Transverse colon (tissue), 4 donors: ENCODE data around the gene SAP30BP. TPM values are rescaled to one million over a fixed set of nuclear protein-coding genes. Genes with fewer than 3 reads are reported as not detected.

ENCODE experiments used
- DNase-seq: peaks from one replicate; pipeline ENCODE4 v3.0.0-alpha.2; 2019
- H3K27ac ChIP-seq, 4 donors: fragments of 200-600 bp; sonication (generic); 2 replicates each; pipeline ENCODE4 v1.5.1; 2016 to 2018; ENCODE audit warnings: inconsistent platforms in 4 of 4
- H3K27me3 ChIP-seq: fragments of 200-600 bp; sonication (generic); 2 replicates; pipeline ENCODE4 v1.5.1; 2017; ENCODE audit warnings: inconsistent platforms
- H3K36me3 ChIP-seq, 4 donors: fragments of 200-600 bp; sonication (generic); 2 replicates each; pipeline ENCODE4 v1.5.1; 2017 to 2019; ENCODE audit warnings: inconsistent platforms in 4 of 4
- H3K4me1 ChIP-seq, 4 donors: fragments of 200-600 bp; sonication (generic); 2 replicates each; pipeline ENCODE4 v1.5.1; 2017 to 2020; ENCODE audit warnings: inconsistent platforms in 4 of 4
- H3K4me3 ChIP-seq, 4 donors: fragments of 200-600 bp; sonication (generic); 1 replicate in 1 of 4; 2 replicates in 3 of 4; pipeline versions ENCODE4 v1.5.1 to v1.6.1; 2017 to 2019; ENCODE audit warnings: inconsistent platforms in 4 of 4
- H3K9me3 ChIP-seq, 2 donors: fragments of 200-600 bp; sonication (generic); 2 replicates each; pipeline ENCODE4 v1.5.1; 2017 to 2019; ENCODE audit warnings: inconsistent platforms in 2 of 2
- EP300 ChIP-seq: sonication (generic); formaldehyde crosslinking; IDR thresholded peaks from one replicate; pipeline ENCODE4 v1.6.1; 2017; ENCODE audit warnings: antibody characterized with exemption, low read depth
- POLR2A ChIP-seq: fragments of 450-650 bp; IDR thresholded peaks from one replicate; pipeline ENCODE4 v1.6.1; 2016; ENCODE audit warnings: antibody characterized with exemption, mild to moderate bottlenecking, moderate library complexity
- POLR2AphosphoS5 ChIP-seq, 3 donors: sonication (generic); formaldehyde crosslinking; IDR thresholded peaks; one replicate each; pipeline ENCODE4 v1.6.1; 2016; ENCODE audit warnings: antibody characterized with exemption in 3 of 3
- WGBS, 2 donors: methylation state at CpG; one replicate each; pipeline ENCODE4 v1.1.5; 2018; ENCODE audit warnings: low coverage in 1 of 2; 5-methylcytosine and 5-hydroxymethylcytosine counted together
- in situ Hi-C, 4 donors: fragments of 200-750 bp; cut with MboI; loops; one replicate each; pipeline versions ENCODE4 v1.15.0 to v1.15.1; 2017; ENCODE audit warnings: low sequenced_read_pairs in 3 of 4, low pct_ligation_motif_present in 1 of 4, low pct_unique_long_range_greater_than_20kb in 1 of 4
- intact Hi-C: fragments of 100-400 bp; cut with DNase I; formaldehyde crosslinking; loops from one replicate; pipeline ENCODE4 v1.15.1; 2023; ENCODE audit warnings: low total_unique reads
- total RNA-seq, 4 donors: library from RNA; depleted of rRNA; stranded (reverse); fragments of >200 nt; gene quantifications; one replicate each; pipeline ENCODE4 v1.1.0, GENCODE V29; 2016
- TF ChIP-seq, protein P1 (sequence below), 5 experiments: fragments of 200-600 bp in 3 of 5; fragments of 450-650 bp in 2 of 5; sonication (generic) in 3 of 5; IDR thresholded peaks; 1 replicate in 2 of 5; 2 replicates in 3 of 5; pipeline ENCODE4 v1.5.1; 2016 to 2017; ENCODE audit warnings: antibody characterized with exemption in 5 of 5, inconsistent platforms in 3 of 5, mild to moderate bottlenecking in 2 of 5, moderate library complexity in 1 of 5

The SAP30BP gene
- total RNA-seq, 4 donors from 2014 or later, result 49.0 to 83.8 (median 71.4) TPM

DNA sequence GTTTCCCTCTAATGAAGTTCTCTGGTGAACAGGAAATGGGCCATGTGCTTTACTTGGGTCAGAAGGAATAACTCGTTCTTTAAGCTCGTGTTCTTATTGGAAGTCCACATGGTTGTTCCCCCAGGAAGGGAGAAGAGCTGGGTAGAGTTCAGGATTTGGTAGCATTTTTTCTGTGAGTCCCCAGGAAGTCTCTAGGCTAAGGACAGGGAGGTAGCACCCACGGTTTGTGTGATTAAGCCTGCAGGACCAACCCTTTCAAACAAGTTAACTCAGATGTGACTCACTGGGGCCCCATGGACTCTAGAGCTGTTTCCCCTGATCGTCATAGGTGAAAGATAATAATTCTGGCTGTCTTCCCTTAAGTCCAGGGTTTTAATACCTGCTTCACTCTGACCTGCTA is 16.4 kb downstream of the SAP30BP start:
- peak overlapping the region; percentile 1 to 54 (median 42) for H3K27ac ChIP-seq
- intact Hi-C loops (no loop called here), in situ Hi-C loops (no loop called here)
- DNase-seq, result no peak
- H3K36me3 ChIP-seq, result no peaks in the 10 kb centered on the region
- no peaks in the 10 kb centered on the region for H3K27me3 ChIP-seq
- WGBS, 2 donors, result 50 to 70% methylated on average over 1 to 4 of the region's 4 CpGs
- H3K4me3 ChIP-seq, result no peak overlapping the region
- no peaks in the 10 kb centered on the region for H3K9me3 ChIP-seq
- TF ChIP-seq EP300 (no peak), POLR2AphosphoS5 (IDR thresholded peaks at IDR 0.05) (no peak), POLR2A (no peak)
- TF ChIP-seq, protein P1, sequence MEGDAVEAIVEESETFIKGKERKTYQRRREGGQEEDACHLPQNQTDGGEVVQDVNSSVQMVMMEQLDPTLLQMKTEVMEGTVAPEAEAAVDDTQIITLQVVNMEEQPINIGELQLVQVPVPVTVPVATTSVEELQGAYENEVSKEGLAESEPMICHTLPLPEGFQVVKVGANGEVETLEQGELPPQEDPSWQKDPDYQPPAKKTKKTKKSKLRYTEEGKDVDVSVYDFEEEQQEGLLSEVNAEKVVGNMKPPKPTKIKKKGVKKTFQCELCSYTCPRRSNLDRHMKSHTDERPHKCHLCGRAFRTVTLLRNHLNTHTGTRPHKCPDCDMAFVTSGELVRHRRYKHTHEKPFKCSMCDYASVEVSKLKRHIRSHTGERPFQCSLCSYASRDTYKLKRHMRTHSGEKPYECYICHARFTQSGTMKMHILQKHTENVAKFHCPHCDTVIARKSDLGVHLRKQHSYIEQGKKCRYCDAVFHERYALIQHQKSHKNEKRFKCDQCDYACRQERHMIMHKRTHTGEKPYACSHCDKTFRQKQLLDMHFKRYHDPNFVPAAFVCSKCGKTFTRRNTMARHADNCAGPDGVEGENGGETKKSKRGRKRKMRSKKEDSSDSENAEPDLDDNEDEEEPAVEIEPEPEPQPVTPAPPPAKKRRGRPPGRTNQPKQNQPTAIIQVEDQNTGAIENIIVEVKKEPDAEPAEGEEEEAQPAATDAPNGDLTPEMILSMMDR (IDR thresholded peaks at IDR 0.05), result no peak
- H3K4me1 ChIP-seq, result peaks cover 22 to 62% (median 31%) of the 10 kb centered on the region in 4 donors

- intact Hi-C loops (no loop called here), in situ Hi-C loops (no loop called here)
- Histone ChIP-seq H3K36me3 (no peaks in the 10 kb centered on the region), H3K27ac (peak overlapping the region; percentile 40 to 54 (median 48)), H3K9me3 (no peaks in the 10 kb centered on the region), H3K27me3 (no peaks in the 10 kb centered on the region), H3K4me3 (no peak overlapping the region), H3K4me1 (peaks cover 22 to 62% (median 29%) of the 10 kb centered on the region in 4 donors)
- no peak for DNase-seq
- WGBS, 2 donors, result 92% methylated on average over 5 of the region's 5 CpGs; no CpG with 5 or more reads in 1 of the 2 donors
- TF ChIP-seq POLR2A (no peak), POLR2AphosphoS5 (IDR thresholded peaks at IDR 0.05) (no peak), EP300 (no peak)
- TF ChIP-seq, protein P1 (IDR thresholded peaks at IDR 0.05), result no peak
Observed at GRCh38 chr17:75684249-75684648, 17.1 kb downstream of the SAP30BP start.

GRCh38 chr17:75684924-75685323 is 17.8 kb downstream of the SAP30BP start:
- H3K27me3 ChIP-seq, result no peaks in the 10 kb centered on the region
- in situ Hi-C loops, result no loop called here
- intact Hi-C loops, result no loop called here
- 71 to 83% methylated on average over 2 to 7 of the region's 7 CpGs for WGBS, 2 donors
- TF ChIP-seq POLR2AphosphoS5 (IDR thresholded peaks at IDR 0.05) (peak in 1 of 3 donors; percentile 19), EP300 (no peak)
- TF ChIP-seq, protein P1 (IDR thresholded peaks at IDR 0.05), result no peak
- H3K4me1 ChIP-seq, result peaks cover 18 to 60% (median 29%) of the 10 kb centered on the region in 4 donors
- no peaks in the 10 kb centered on the region for H3K36me3 ChIP-seq
- peak overlapping the region; percentile 40 to 54 (median 48) for H3K27ac ChIP-seq
- H3K4me3 ChIP-seq, result no peak overlapping the region
- no peaks in the 10 kb centered on the region for H3K9me3 ChIP-seq
- DNase-seq, result peak; percentile 63

- Histone ChIP-seq H3K4me3 (no peak overlapping the region), H3K27ac (peak overlapping the region; percentile 40 to 54 (median 48)), H3K36me3 (no peaks in the 10 kb centered on the region), H3K27me3 (no peaks in the 10 kb centered on the region), H3K9me3 (no peaks in the 10 kb centered on the region), H3K4me1 (peaks cover 16 to 60% (median 29%) of the 10 kb centered on the region in 4 donors)
- no peak for TF ChIP-seq POLR2A
- in situ Hi-C loops (no loop called here), intact Hi-C loops (no loop called here)
- WGBS, 2 donors, result 75 to 90% methylated on average over 2 to 3 of the region's 3 CpGs
- no peak for DNase-seq
Observed at GRCh38 chr17:75685499-75685898, 18.4 kb downstream of the SAP30BP start.
